WTC11 (cell line): ENCODE data around the gene MYH2. TPM values are rescaled to one million over a fixed set of nuclear protein-coding genes. Genes with fewer than 3 reads are reported as not detected.

Source experiments
- ATAC-seq: fragments of 200-7000 bp; cut with Tn5 transposase; 2 replicates; pipeline ENCODE4 v1.10.0; 2021; ENCODE audit warnings: mild to moderate bottlenecking, moderate library complexity
- CTCF ChIA-PET: fragments of 300-600 bp; sonication (Branson Sonifier 250); formaldehyde crosslinking; loops from one replicate; lab custom pipeline; 2021; ENCODE audit warnings: antibody characterized with exemption; lab: Charles Lee
- POLR2A ChIA-PET: fragments of 350-600 bp; sonication (Branson Sonifier 250); formaldehyde crosslinking; loops from one replicate; lab custom pipeline; 2021; ENCODE audit warnings: antibody characterized with exemption; lab: Charles Lee
- DNase-seq: peaks from one replicate; pipeline ENCODE4 v3.0.0; 2021; ENCODE audit warnings: low spot score
- H3K27ac Mint-ChIP-seq: 2 replicates; pipeline ENCODE4 v1.8.0; 2021; ENCODE audit warnings: mixed read lengths
- H3K27me3 Mint-ChIP-seq: 2 replicates; pipeline ENCODE4 v1.8.0; 2021; ENCODE audit warnings: low read depth, mild to moderate bottlenecking, moderate library complexity, mixed read lengths
- H3K36me3 Mint-ChIP-seq: 2 replicates; pipeline ENCODE4 v1.8.0; 2021; ENCODE audit warnings: mixed read lengths
- H3K4me1 Mint-ChIP-seq: 2 replicates; pipeline ENCODE4 v1.8.0; 2022; ENCODE audit warnings: mixed read lengths
- H3K4me3 Mint-ChIP-seq: 2 replicates; pipeline ENCODE4 v1.8.0; 2021; ENCODE audit warnings: mild to moderate bottlenecking, moderate library complexity, mixed read lengths
- H3K9me3 Mint-ChIP-seq: 2 replicates; pipeline ENCODE4 v1.8.0; 2021; ENCODE audit warnings: mixed read lengths
- AFF4 ChIP-seq: sonication (generic); formaldehyde crosslinking; IDR thresholded peaks from 2 replicates; pipeline ENCODE4 v1.8.1; 2023; ENCODE audit warnings: mild to moderate bottlenecking, missing genetic modification reagents, borderline replicate concordance
- ATF1 ChIP-seq: sonication (generic); formaldehyde crosslinking; IDR thresholded peaks from 2 replicates; pipeline ENCODE4 v1.8.1; 2023; ENCODE audit warnings: mild to moderate bottlenecking, moderate library complexity, missing genetic modification reagents
- CREB1 ChIP-seq: sonication (generic); formaldehyde crosslinking; IDR thresholded peaks from 2 replicates; pipeline ENCODE4 v1.8.0; 2023; ENCODE audit warnings: mild to moderate bottlenecking, missing genetic modification reagents
- ETV6 ChIP-seq: sonication (generic); formaldehyde crosslinking; IDR thresholded peaks from 2 replicates; pipeline ENCODE4 v1.8.1; 2022; ENCODE audit warnings: mild to moderate bottlenecking, missing genetic modification reagents
- GABPB1 ChIP-seq: sonication (generic); formaldehyde crosslinking; IDR thresholded peaks from 2 replicates; pipeline ENCODE4 v1.8.1; 2023; ENCODE audit warnings: mild to moderate bottlenecking, missing genetic modification reagents
- JAZF1 ChIP-seq: fragments of 250-450 bp; sonication (Bioruptor Pico); IDR thresholded peaks from 2 replicates; pipeline ENCODE4 v1.9.0; 2021; ENCODE audit warnings: moderate library complexity, mild to moderate bottlenecking, inconsistent platforms
- JUN ChIP-seq: sonication (generic); formaldehyde crosslinking; IDR thresholded peaks from 2 replicates; pipeline ENCODE4 v1.8.0; 2023; ENCODE audit warnings: mild to moderate bottlenecking, missing genetic modification reagents
- MYBL2 ChIP-seq: sonication (generic); formaldehyde crosslinking; IDR thresholded peaks from 2 replicates; pipeline ENCODE4 v1.8.1; 2023; ENCODE audit warnings: mild to moderate bottlenecking, moderate library complexity, missing genetic modification reagents
- RORB ChIP-seq: fragments of 250-450 bp; sonication (Bioruptor Pico); IDR thresholded peaks from 2 replicates; pipeline ENCODE4 v1.9.0; 2021; ENCODE audit warnings: mild to moderate bottlenecking
- SMAD4 ChIP-seq: sonication (generic); formaldehyde crosslinking; IDR thresholded peaks from 2 replicates; pipeline ENCODE4 v1.8.0; 2022; ENCODE audit warnings: mild to moderate bottlenecking, missing genetic modification reagents
- SP1 ChIP-seq: sonication (generic); formaldehyde crosslinking; conservative IDR thresholded peaks from 2 replicates; pipeline ENCODE4 v1.8.1; 2022; ENCODE audit warnings: missing genetic modification reagents
- STAT6 ChIP-seq: sonication (generic); formaldehyde crosslinking; conservative IDR thresholded peaks from 2 replicates; pipeline ENCODE4 v1.8.1; 2023; ENCODE audit warnings: mild to moderate bottlenecking, low read depth, missing genetic modification reagents, moderate library complexity
- TEAD4 ChIP-seq: sonication (generic); formaldehyde crosslinking; IDR thresholded peaks from 2 replicates; pipeline ENCODE4 v1.8.0; 2022; ENCODE audit warnings: mild to moderate bottlenecking, missing genetic modification reagents
- TP53 ChIP-seq: sonication (generic); formaldehyde crosslinking; IDR thresholded peaks from 2 replicates; pipeline ENCODE4 v1.8.1; 2023; ENCODE audit warnings: mild to moderate bottlenecking, missing genetic modification reagents
- ZBTB43 ChIP-seq: sonication (generic); formaldehyde crosslinking; IDR thresholded peaks from 2 replicates; pipeline ENCODE4 v1.8.1; 2023; ENCODE audit warnings: mild to moderate bottlenecking, missing genetic modification reagents
- ZNF263 ChIP-seq: sonication (generic); formaldehyde crosslinking; IDR thresholded peaks from 2 replicates; pipeline ENCODE4 v1.8.1; 2022; ENCODE audit warnings: low read depth, mild to moderate bottlenecking, moderate library complexity, missing genetic modification reagents
- ZNF423 ChIP-seq: fragments of 250-450 bp; sonication (Bioruptor Pico); IDR thresholded peaks from 2 replicates; pipeline ENCODE4 v2.1.2; 2022; ENCODE audit warnings: mild to moderate bottlenecking, moderate library complexity
- ZNF532 ChIP-seq: fragments of 250-450 bp; sonication (Bioruptor Pico); IDR thresholded peaks from 2 replicates; pipeline ENCODE4 v1.9.0; 2021; ENCODE audit warnings: mild to moderate bottlenecking, borderline replicate concordance
- total RNA-seq: library from RNA; stranded (reverse); gene quantifications from 3 replicates; pipeline ENCODE4 v1.2.3, GENCODE V29; 2021

The MYH2 gene
- total RNA-seq, 1 experiment from 2014 or later, result 1.5 TPM

GRCh38 chr17:10574324-10574723, 24.9 kb upstream of the MYH2 start:
- TF ChIP-seq GABPB1 (CRISPR knock-in tag) (no peak), STAT6 (CRISPR knock-in tag) (no peak), ETV6 (no peak), TP53 (CRISPR knock-in tag) (no peak), SMAD4 (CRISPR knock-in tag) (no peak), ZNF263 (CRISPR knock-in tag) (no peak), MYBL2 (no peak), SP1 (no peak), RORB (CRISPR knock-in tag) (no peak), ZBTB43 (no peak), ATF1 (CRISPR knock-in tag) (no peak), JUN (no peak), ZNF532 (CRISPR knock-in tag) (no peak)
- POLR2A ChIA-PET, result no interaction called here

GRCh38 chr17:10563991-10564660, 14.7 kb upstream of the MYH2 start:
- no peaks in the 10 kb centered on the region for H3K4me1 Mint-ChIP-seq
- no peak for DNase-seq
- CTCF ChIA-PET, result no interaction called here
- H3K4me3 Mint-ChIP-seq, result no peak overlapping the region
- no peak overlapping the region for H3K27ac Mint-ChIP-seq
- POLR2A ChIA-PET, result no interaction called here
- H3K36me3 Mint-ChIP-seq, result no peaks in the 10 kb centered on the region
- ATAC-seq, result no peak
- peaks cover 7% of the 10 kb centered on the region for H3K9me3 Mint-ChIP-seq
- H3K27me3 Mint-ChIP-seq, result no peaks in the 10 kb centered on the region
- no peak for TF ChIP-seq AFF4
- TF ChIP-seq STAT6 (CRISPR knock-in tag), result no peak
- no peak for TF ChIP-seq CREB1 (CRISPR knock-in tag)
- no peak for TF ChIP-seq TEAD4 (CRISPR knock-in tag)
- no peak for TF ChIP-seq ZNF423 (CRISPR knock-in tag)
- no peak for TF ChIP-seq RORB (CRISPR knock-in tag)
- no peak for TF ChIP-seq JAZF1
- TF ChIP-seq SMAD4 (CRISPR knock-in tag), result no peak

More at GRCh38 chr17:10574324-10574723, 24.9 kb upstream of the MYH2 start:
- H3K9me3 Mint-ChIP-seq, result 0 out of 2 replicates have a peak, but pooled peaks cover 4% of the 10 kb centered on the region
- H3K4me1 Mint-ChIP-seq, result peaks cover 38% of the 10 kb centered on the region
- ATAC-seq (no peak), DNase-seq (no peak)
- no peak overlapping the region for H3K4me3 Mint-ChIP-seq
- CTCF ChIA-PET, result interaction anchor here (1.6 kb wide), 1 partner anchor 43 kb away, joined by 8 read pairs; no protein-coding TSS in a partner anchor
- H3K27ac Mint-ChIP-seq, result no peak overlapping the region
- no peaks in the 10 kb centered on the region for H3K27me3 Mint-ChIP-seq
- no peaks in the 10 kb centered on the region for H3K36me3 Mint-ChIP-seq
